ENCODE measurements around the gene CALCOCO1. TPM values are rescaled to one million over a fixed set of nuclear protein-coding genes. Genes with fewer than 3 reads are reported as not detected.
A peak's percentile ranks its signal among the peaks of the same experiment; 100 is the strongest.
"Not testable (repeated sequence)": the region's sequence is repeated elsewhere in the genome, so short reads cannot be mapped to it uniquely, and the experiment has no call there.

The CALCOCO1 gene, protein sequence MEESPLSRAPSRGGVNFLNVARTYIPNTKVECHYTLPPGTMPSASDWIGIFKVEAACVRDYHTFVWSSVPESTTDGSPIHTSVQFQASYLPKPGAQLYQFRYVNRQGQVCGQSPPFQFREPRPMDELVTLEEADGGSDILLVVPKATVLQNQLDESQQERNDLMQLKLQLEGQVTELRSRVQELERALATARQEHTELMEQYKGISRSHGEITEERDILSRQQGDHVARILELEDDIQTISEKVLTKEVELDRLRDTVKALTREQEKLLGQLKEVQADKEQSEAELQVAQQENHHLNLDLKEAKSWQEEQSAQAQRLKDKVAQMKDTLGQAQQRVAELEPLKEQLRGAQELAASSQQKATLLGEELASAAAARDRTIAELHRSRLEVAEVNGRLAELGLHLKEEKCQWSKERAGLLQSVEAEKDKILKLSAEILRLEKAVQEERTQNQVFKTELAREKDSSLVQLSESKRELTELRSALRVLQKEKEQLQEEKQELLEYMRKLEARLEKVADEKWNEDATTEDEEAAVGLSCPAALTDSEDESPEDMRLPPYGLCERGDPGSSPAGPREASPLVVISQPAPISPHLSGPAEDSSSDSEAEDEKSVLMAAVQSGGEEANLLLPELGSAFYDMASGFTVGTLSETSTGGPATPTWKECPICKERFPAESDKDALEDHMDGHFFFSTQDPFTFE
- total RNA-seq, result 10 to 100 TPM; 39.0 to 40.0 TPM

DNA sequence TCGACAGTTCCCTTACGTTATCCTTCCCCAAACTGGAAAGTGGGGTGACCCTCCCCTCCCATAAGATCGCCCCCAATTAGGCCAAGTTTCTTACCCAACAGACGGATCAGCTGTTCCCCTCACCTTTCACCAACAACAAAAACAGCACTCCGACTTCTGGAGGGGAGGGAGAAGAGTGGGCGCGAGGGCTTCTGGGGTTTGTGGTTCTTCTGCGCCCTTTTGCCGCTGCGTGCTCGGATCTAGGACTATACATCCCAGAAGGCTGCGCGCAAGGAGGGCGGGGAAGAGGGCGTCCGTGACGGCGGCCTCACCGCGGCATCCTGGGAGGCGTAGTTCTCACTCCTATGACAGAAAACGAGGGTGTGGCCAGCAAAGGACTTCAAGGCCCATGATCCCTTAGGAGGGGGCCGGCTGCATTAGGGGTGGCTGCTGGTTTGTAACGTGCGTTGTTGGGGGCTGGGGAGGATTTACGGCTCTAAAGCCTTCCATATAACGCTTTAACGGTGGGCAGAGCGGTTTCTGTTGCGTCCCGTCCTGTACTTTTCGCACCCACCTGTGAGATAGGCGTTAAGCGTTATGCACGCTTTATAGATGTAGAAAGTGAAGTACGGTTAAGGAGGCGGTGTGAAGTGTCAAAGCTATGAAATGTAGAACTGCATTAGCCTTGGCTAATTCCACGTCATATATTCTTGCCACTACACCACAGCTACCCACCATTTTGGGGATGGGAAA, at the start of gene CALCOCO1:
Gene CALCOCO1, minus strand, starts transcription at position 143 of the 732 bp plus-strand sequence. CDS start 2,210 bp downstream, outside the sequence.
- ATAC-seq, result peak; percentile 98
- peak within 1 kb of the TSS; percentile 87 for H3K4me3 Mint-ChIP-seq

DNA sequence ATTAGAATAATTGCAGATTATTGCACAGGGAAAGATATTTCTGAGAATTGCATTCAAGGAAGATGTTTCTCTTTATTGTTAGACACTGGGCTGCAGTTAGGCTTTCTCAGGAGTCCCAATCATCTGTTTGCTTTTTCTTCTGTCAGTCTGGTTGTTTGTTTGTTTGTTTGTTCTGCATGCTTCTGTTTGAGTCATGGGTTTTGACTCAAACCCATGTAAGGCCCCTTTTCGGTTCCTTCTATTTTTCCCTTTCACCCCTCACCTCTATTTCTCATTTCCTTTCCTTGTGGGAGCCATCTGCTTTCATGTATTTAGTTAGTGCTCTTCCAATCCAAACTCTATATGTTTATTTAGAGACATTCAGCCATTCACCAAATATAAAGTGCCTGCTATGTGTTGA, 49.6 kb upstream of the CALCOCO1 start:
- Mint-ChIP-seq H3K9me3 (ENCODE audit: low read depth) (no peaks in the 10 kb centered on the region), H3K36me3 (no peaks in the 10 kb centered on the region), H3K4me3 (no peak overlapping the region), H3K27me3 (peaks cover 46% of the 10 kb centered on the region), H3K4me1 (no peaks in the 10 kb centered on the region), H3K27ac (no peak overlapping the region)
- ATAC-seq (no peak), DNase-seq (no peak)
- CTCF ChIA-PET, result interaction anchor here (0.9 kb wide), 1 partner anchor 19 kb away, joined by 4 read pairs; no protein-coding TSS in a partner anchor

More for the DNA sequence above, at the start of gene CALCOCO1:
- peaks cover 26% of the 10 kb centered on the region for H3K4me1 Mint-ChIP-seq
- peak within 1 kb of the TSS; percentile 90 for H3K27ac Mint-ChIP-seq
- H3K27me3 Mint-ChIP-seq, result peaks cover 2% of the 10 kb centered on the region
- H3K36me3 Mint-ChIP-seq, result no peaks in the 10 kb centered on the region
- DNase-seq, result peak; percentile 99
- CTCF ChIA-PET, result interaction anchor here (1.4 to 18.9 kb wide), 5 partner anchors 16 to 51 kb away, joined by 7 to 270 read pairs (median 14); partner anchors contain the start of gene ATP5MC2
- no peaks in the 10 kb centered on the region for H3K9me3 Mint-ChIP-seq (ENCODE audit: low read depth)

DNA sequence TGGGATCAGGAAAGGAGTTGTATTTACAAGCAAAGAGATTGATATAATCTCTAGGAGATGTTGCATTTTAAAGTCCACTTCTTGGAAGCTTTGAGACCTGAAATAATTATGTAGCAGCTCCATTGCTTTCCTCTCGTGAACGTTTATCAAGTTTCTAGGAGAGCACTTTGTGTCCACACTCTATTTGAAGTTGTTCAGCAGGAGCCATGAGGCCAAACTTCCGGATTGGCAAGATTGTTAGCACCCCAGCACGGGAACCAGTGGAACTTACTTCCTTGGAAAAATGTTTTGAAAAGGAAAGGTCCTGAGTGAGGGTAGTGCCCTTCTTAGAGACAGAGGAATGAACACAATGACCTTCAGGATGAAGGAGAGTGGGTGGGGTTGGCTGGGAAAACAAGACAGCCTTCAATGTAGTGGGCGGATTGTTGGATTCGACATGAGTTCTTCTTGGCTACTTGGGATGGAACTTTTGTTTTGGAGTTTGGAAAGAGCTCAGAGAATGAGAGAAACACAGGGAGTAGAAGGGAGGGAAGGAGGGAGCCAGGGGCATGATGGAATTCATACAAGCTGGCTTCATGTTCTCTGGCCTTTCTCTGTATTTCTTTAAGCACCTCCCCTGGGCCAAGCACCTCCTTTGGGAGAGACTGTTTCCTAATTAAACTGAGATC, 48.4 kb upstream of the CALCOCO1 start:
- no peaks in the 10 kb centered on the region for H3K9me3 Mint-ChIP-seq (ENCODE audit: low read depth)
- H3K36me3 Mint-ChIP-seq, result no peaks in the 10 kb centered on the region
- CTCF ChIA-PET, result interaction anchor here (1.5 kb wide), 1 partner anchor 16 kb away, joined by 3 read pairs; no protein-coding TSS in a partner anchor
- ATAC-seq (no peak), DNase-seq (no peak)
- H3K27ac Mint-ChIP-seq, result no peak overlapping the region
- no peak overlapping the region for H3K4me3 Mint-ChIP-seq
- peaks cover 44% of the 10 kb centered on the region for H3K27me3 Mint-ChIP-seq
- no peaks in the 10 kb centered on the region for H3K4me1 Mint-ChIP-seq

DNA sequence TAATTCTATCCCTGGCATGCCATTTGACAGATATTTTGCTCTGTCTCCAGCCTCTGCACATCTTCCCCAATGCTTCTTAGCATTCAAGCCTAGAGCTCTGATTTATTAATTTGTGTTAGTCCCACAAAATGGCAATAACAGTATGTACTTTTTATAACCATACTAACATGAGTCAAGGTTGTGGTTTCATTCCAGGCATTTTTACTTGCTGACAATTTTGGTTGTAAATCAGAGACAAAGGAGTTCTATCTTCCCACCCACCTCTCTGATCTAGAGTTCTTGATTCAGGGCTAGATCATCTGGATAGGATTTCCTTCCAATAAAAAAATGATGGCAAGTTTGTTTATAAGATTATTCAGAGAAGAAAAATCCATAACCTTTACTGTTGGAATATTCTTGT, 43.0 kb upstream of the CALCOCO1 start:
- peaks cover 59% of the 10 kb centered on the region for H3K27me3 Mint-ChIP-seq
- no peak overlapping the region for H3K27ac Mint-ChIP-seq
- DNase-seq (no peak), ATAC-seq (no peak)
- CTCF ChIA-PET, result interaction anchor here (0.6 kb wide), 1 partner anchor 13 kb away, joined by 3 read pairs; no protein-coding TSS in a partner anchor
- H3K4me3 Mint-ChIP-seq, result no peak overlapping the region
- H3K4me1 Mint-ChIP-seq, result no peaks in the 10 kb centered on the region
- no peaks in the 10 kb centered on the region for H3K9me3 Mint-ChIP-seq (ENCODE audit: low read depth)
- H3K36me3 Mint-ChIP-seq, result no peaks in the 10 kb centered on the region

DNA sequence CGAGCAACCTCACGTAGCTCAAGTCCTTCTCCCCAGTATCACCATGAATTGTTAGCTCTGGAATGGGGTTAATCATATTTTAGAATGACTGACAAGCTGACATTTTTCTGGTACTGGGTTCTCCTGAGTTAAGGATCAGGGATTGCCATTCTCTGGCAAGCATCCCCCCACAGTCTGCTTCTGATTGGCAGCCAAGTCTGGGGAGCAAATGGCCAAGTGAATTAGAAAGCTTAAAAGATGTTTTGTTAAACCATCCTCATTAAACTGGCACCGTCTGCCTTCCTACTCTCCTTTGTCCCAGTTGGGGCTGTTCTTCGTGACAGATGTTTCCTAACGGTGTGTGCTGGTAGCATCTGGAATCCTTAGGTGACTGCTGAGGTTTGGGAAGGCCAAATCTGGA, 41.7 kb upstream of the CALCOCO1 start:
- no peaks in the 10 kb centered on the region for H3K9me3 Mint-ChIP-seq (ENCODE audit: low read depth)
- no peaks in the 10 kb centered on the region for H3K4me1 Mint-ChIP-seq
- no peak overlapping the region for H3K27ac Mint-ChIP-seq
- ATAC-seq, result no peak
- H3K4me3 Mint-ChIP-seq, result no peak overlapping the region
- CTCF ChIA-PET, result interaction anchor here (1.0 to 1.8 kb wide), 3 partner anchors 12 to 25 kb away, joined by 3 to 6 read pairs (median 5); no protein-coding TSS in a partner anchor
- H3K36me3 Mint-ChIP-seq, result no peaks in the 10 kb centered on the region
- peaks cover 71% of the 10 kb centered on the region for H3K27me3 Mint-ChIP-seq
- DNase-seq, result no peak

DNA sequence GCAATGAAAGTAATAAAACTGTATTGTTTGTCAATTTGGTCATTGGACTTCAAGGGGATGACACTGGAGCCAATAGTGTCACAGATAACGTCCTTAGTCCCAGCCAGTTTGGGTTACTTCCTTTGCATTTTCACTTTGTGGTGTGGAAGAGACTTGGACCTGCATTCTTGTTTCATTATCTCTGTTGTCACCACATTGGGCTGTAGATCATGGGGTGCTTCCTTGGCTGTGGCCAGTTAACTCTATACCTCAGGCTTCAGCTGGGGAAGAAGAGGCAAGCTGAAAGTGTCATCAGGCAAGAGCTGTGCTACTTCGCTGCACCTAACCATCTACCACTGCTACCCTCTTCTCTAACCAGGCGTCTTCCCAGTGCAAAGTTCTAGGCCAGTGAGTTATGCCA, 39.6 kb upstream of the CALCOCO1 start:
- H3K27me3 Mint-ChIP-seq, result peaks cover 79% of the 10 kb centered on the region
- H3K36me3 Mint-ChIP-seq, result no peaks in the 10 kb centered on the region
- H3K4me3 Mint-ChIP-seq, result no peak overlapping the region
- CTCF ChIA-PET, result interaction anchor here (1.5 kb wide), 1 partner anchor 10 kb away, joined by 4 read pairs; no protein-coding TSS in a partner anchor
- DNase-seq (no peak), ATAC-seq (no peak)
- H3K9me3 Mint-ChIP-seq (ENCODE audit: low read depth), result no peaks in the 10 kb centered on the region
- H3K4me1 Mint-ChIP-seq, result no peaks in the 10 kb centered on the region
- H3K27ac Mint-ChIP-seq, result no peak overlapping the region

DNA sequence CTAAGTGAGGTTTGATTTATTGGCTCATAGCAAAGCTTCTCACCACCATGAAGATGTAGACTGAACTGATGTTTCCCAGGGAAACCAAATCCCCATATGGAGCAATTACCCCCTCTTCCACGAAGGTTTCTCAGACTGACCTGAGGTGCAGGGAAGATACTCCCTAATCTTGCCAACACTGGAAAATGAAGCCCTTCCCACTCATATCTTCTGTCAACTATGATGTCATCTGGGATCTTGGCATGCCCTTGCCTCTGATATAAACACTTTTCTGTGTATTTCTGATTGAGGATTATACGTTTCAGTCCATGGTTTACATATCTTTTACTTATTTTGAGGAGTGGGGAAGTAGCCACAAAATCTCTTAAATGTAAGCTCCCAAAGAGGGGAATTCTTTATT, 38.6 kb upstream of the CALCOCO1 start:
- no peaks in the 10 kb centered on the region for H3K4me1 Mint-ChIP-seq
- CTCF ChIA-PET, result interaction anchor here (1.1 to 1.9 kb wide), 2 partner anchors 9 to 20 kb away, joined by 4 to 8 read pairs (median 7); no protein-coding TSS in a partner anchor
- H3K9me3 Mint-ChIP-seq (ENCODE audit: low read depth), result no peaks in the 10 kb centered on the region
- no peak for ATAC-seq
- H3K27me3 Mint-ChIP-seq, result peaks cover 77% of the 10 kb centered on the region
- no peak overlapping the region for H3K4me3 Mint-ChIP-seq
- no peaks in the 10 kb centered on the region for H3K36me3 Mint-ChIP-seq
- no peak for DNase-seq
- H3K27ac Mint-ChIP-seq, result no peak overlapping the region

DNA sequence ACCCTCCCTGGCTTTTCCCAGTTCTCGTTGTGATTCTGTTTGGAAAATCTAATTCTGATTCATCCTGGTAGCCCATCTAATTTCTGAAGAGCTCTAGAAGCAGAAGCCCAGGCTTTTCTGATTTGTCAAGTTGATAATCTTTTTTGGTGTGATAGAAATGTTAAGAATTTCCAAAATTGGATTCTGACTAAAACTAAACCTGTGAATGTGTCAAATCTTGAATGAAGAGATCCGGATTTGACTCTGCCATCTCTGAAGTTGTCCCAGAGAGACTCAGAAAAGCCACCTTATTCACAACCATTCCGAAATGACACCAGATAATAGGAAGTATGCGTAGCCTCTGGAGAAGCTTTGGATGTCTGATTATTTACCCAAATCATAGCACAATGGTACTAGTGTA, 37.4 kb upstream of the CALCOCO1 start:
- Mint-ChIP-seq H3K4me3 (no peak overlapping the region), H3K4me1 (no peaks in the 10 kb centered on the region), H3K36me3 (no peaks in the 10 kb centered on the region), H3K27ac (no peak overlapping the region), H3K9me3 (ENCODE audit: low read depth) (no peaks in the 10 kb centered on the region), H3K27me3 (peaks cover 79% of the 10 kb centered on the region)
- CTCF ChIA-PET, result interaction anchor here (1.1 to 1.9 kb wide), 2 partner anchors 8 to 18 kb away, joined by 7 to 8 read pairs; no protein-coding TSS in a partner anchor
- DNase-seq, result no peak
- no peak for ATAC-seq

DNA sequence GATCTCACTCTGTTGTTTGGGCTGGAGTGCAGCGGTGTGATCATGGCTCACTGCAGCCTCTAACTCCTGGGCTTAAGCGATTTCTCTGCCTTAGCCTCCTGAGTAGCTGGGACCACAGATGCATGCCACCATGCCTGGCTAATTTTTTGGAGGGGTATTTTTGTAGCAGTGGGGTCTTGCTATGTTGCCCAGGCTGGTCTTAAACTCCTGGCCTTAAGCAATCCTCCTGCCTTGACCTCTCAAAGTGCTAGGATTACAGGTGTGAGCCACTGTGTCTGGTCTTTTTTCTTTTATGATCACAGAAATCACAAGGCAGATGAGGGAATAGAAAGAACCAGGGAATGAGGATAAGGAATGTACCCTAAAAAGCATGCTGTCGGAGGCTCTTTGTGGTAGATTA, 35.5 kb upstream of the CALCOCO1 start:
- CTCF ChIA-PET; H3K4me3 Mint-ChIP-seq; H3K4me1 Mint-ChIP-seq; ATAC-seq; H3K27ac Mint-ChIP-seq; H3K9me3 Mint-ChIP-seq (ENCODE audit: low read depth); DNase-seq; H3K36me3 Mint-ChIP-seq: not testable (repeated sequence)
- H3K27me3 Mint-ChIP-seq, result peaks cover 85% of the 10 kb centered on the region

DNA sequence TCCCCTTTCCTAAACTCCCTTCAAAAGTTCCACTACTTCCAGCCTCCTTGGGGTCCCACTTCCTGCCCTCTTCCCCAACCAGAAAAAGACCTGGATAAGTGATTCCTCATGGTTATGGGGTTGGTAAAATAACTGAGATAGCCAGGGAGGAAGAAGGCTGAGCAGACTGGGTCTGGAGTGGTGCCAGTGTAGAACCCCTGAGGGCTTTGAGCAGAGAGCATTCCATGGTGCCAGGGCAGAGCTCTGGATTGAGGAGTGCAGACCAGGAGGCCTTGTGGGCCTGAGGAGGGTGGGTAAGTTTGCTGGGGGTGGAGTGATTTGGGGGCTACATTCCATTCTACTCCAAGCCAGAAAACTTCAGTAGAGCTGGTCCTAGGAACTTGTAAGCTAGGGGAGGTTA, 34.1 kb upstream of the CALCOCO1 start:
- no peak for DNase-seq
- Mint-ChIP-seq H3K27me3 (peaks cover 71% of the 10 kb centered on the region), H3K9me3 (ENCODE audit: low read depth) (no peaks in the 10 kb centered on the region), H3K36me3 (no peaks in the 10 kb centered on the region), H3K27ac (no peak overlapping the region), H3K4me3 (no peak overlapping the region), H3K4me1 (peaks cover 18% of the 10 kb centered on the region)
- no peak for ATAC-seq
- CTCF ChIA-PET, result interaction anchor here (1.0 kb wide), 1 partner anchor 14 kb away, joined by 5 read pairs; no protein-coding TSS in a partner anchor

DNA sequence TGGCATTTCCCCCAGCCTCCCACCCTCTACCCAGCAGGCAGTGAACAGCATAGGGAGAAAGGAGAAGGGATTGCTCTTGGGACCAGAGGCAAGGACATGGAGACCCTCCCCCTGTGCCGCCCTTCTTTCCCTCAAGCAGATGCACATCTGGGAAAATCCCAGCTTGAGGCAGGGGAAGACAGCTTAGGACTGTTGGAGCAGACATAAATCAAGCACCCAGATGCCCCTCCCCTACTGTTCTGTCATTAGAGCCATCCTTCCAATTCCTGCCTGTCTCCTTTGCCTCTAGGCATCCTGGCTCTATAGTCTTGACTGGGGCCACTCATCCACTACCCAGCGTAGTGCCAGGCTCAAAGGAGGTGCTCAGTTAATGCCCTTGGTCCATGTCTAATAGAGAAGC, 32.0 kb upstream of the CALCOCO1 start:
- DNase-seq, result no peak
- peaks cover 57% of the 10 kb centered on the region for H3K27me3 Mint-ChIP-seq
- no peak overlapping the region for H3K4me3 Mint-ChIP-seq
- no peak for ATAC-seq
- no peak overlapping the region for H3K27ac Mint-ChIP-seq
- no peaks in the 10 kb centered on the region for H3K9me3 Mint-ChIP-seq (ENCODE audit: low read depth)
- CTCF ChIA-PET, result interaction anchor here (9.4 kb wide), 1 partner anchor 16 kb away, joined by 165 read pairs; no protein-coding TSS in a partner anchor
- H3K4me1 Mint-ChIP-seq, result peaks cover 19% of the 10 kb centered on the region
- no peaks in the 10 kb centered on the region for H3K36me3 Mint-ChIP-seq

DNA sequence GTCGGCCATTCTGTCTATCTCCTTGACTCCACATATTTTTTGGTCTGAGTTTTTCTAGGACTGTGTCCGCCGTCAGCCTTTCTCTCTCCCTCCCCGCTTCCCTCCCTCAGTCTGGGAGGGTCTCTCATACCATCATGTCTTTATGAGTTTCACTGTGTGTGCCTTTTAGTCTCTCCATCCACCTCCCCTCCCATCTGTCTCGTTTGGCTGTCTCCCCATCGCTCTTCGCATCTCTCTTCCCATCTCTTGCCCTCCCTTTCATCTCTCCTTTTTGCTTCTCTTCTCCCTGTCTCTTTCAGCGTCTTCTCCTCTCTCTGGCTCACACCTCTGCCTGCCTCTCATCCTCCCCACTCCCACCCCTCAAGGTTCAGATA, 31.5 kb upstream of the CALCOCO1 start:
- ATAC-seq, result no peak
- Mint-ChIP-seq H3K36me3 (no peaks in the 10 kb centered on the region), H3K4me3 (no peak overlapping the region), H3K9me3 (ENCODE audit: low read depth) (no peaks in the 10 kb centered on the region), H3K4me1 (peaks cover 19% of the 10 kb centered on the region), H3K27ac (no peak overlapping the region), H3K27me3 (peaks cover 54% of the 10 kb centered on the region)
- CTCF ChIA-PET, result interaction anchor here (1.5 to 9.4 kb wide), 4 partner anchors 16 to 82 kb away, joined by 3 to 165 read pairs (median 21); partner anchors contain the start of gene ATP5MC2
- no peak for DNase-seq

Data from activated CD8-positive, alpha-beta memory T cell treated with anti-CD3 and anti-CD28 coated beads, Interleukin-2, amount 10 ng/mL, durations not matched to agents 7 days and 5 days (primary cell).